ENCODE data around the gene FAN1. TPM values are rescaled to one million over a fixed set of nuclear protein-coding genes. Genes with fewer than 3 reads are reported as not detected.

Gene FAN1
- 10.3 and 13.0 TPM in 2 replicates for total RNA-seq

DNA sequence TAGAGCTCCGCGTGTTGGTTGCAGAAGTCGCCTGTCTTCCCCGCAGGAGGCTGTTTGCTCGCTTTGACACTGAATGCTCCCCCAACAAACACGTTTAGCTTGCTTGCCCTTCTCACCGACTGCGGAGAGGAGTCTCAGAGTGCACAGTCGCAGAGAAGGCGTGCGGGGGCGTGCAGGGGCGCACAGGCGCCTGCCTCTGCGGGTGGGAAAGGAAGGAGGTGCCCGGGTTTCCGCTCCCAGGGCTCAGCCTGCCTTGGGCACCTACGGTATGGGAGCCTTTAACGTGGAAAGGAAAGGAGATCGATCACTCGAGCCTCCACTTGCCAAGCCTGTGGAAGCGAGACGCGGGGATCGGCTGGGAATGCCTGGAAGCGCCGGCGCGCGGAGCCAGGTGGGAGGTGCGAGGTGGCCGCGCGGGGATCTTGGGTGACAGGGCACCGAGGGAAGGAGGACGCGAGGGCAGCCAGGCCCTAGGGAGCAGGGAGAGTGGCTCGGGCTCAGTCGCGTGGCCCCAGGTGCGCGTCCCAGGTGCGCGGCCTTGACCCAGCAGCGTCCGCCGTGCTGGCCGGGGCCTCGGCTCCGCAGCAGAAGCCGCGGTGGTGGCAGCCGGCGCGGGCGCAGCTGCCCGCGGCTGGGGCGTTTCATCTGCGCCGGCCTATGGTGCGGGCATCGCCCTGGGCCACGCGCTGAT is at the start of gene FAN1:
FAN1 (plus strand) TSS at position 419 of the 691 bp plus-strand sequence. CDS start 749 bp downstream, outside the sequence.

DNA sequence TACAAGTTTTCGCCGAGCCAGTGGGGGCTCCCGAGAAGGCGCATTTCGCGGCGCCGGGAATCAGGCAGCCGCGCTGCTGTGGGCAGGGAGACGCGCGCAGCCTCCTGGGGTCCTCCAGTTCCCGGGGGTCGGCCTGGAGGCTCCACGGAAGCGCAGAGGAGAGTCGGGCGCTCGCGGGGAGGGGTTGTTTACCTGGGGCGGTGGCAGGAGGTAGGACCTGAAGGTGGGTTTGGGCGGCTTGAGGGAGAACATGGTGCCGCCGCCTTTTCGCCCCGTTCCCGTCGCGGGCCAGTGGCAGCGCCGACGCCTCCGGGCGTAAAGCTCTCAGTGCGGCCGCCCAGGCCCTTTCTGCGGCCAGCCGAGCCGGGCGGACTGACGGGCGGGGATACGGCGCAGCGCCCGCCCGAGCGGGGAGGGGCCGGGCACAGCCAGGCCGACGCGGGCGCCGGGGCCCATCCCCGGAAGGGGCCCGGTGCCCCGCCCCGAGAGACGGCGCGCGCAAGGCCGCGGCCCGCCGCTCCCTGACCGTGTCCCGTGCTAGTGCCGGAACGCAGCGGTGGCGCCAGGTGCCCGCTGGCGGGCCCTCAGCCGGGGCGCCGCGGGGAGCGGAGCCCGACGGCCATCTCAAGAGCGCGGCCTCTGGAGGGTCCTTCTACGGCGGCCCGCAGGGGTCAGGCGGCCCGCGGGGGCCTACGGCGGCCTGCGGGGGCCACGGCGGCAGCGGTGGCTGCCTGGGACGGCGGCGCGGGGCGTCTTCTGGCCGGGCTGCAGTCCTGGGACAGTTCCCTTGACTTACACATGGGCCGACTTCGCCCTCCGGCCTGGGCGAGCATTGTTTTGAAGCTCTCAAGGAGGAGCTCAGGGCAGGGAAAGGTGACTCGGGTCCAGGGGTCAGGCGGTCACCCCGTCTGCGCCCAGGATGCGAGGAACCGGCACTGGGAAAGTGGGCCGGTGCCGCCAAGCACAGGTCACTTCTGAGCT is 87.8 kb downstream of the FAN1 start, which contains the start of gene MTMR10:
MTMR10 (minus strand) TSS at position 374 of the 981 bp plus-strand sequence; CDS start at position 252, 122 bp downstream.

Other genes with a start within 250 kb of the FAN1 start
- 9.8 and 11.0 TPM in 2 replicates for gene MTMR10, start 87.7 kb downstream of the FAN1 start, total RNA-seq
- gene TRPM1, start 197.8 kb downstream of the FAN1 start, total RNA-seq, result not detected in 2 replicates

All from myometrial cell (primary cell).